HepG2 (cell line): ENCODE measurements around the gene GAD2. TPM values are rescaled to one million over a fixed set of nuclear protein-coding genes. Genes with fewer than 3 reads are reported as not detected.

Source experiments
- ATAC-seq: fragments of 200-7000 bp; cut with Tn5 transposase; 3 replicates; pipeline ENCODE4 v1.9.1; 2020; ENCODE audit warnings: mild to moderate bottlenecking, moderate library complexity
- BruUV-seq: library from RNA; stranded (reverse); fragments of 400-500 nt; replicated peaks from 2 replicates; lab custom pipeline; 2021; lab: Mats Ljungman, UMichigan
- CTCF ChIA-PET: fragments of 300-600 bp; formaldehyde crosslinking; extraction: SDS; loops from one replicate; lab custom pipeline; 2021; ENCODE audit warnings: low total read pairs, inconsistent platforms, low intra/inter-chr PET ratio; lab: Yijun Ruan, JAX
- POLR2A ChIA-PET: fragments of 350-600 bp; sonication (Branson Sonifier 250); formaldehyde crosslinking; loops from one replicate; lab custom pipeline; 2020; ENCODE audit warnings: antibody characterized with exemption, inconsistent platforms; lab: Yijun Ruan, JAX
- DNase-seq: peaks from one replicate; pipeline ENCODE4 v3.0.0-alpha.2; 2015; ENCODE audit warnings: low spot score
- FAIRE-seq: peaks from 3 replicates; lab custom pipeline; 2011; peaks lifted over from hg19 to GRCh38; lab: Jason Lieb, UNC
- H2AFZ ChIP-seq: one replicate; pipeline ENCODE4 v1.6.1; 2011; ENCODE audit warnings: low read length, inconsistent platforms
- H3K27ac ChIP-seq: fragments of 300-600 bp; 3 replicates; pipeline ENCODE4 v1.8.0; 2011; ENCODE audit warnings: mixed run types, mild to moderate bottlenecking, mixed read lengths, low read length, inconsistent platforms; ENCODE audit not compliant: insufficient read depth; ENCODE audit errors: extremely low read length
- H3K27me3 ChIP-seq, 2 experiments: fragments of 200-600 bp in 1 of 2; 2 replicates in 1 of 2; 3 replicates in 1 of 2; pipeline versions ENCODE4 v1.6.0 to v1.8.0; 2011; ENCODE audit warnings: low read length in 2 of 2, mild to moderate bottlenecking in 2 of 2, moderate library complexity in 2 of 2, inconsistent platforms in 1 of 2; ENCODE audit not compliant: insufficient read depth in 2 of 2, control insufficient read depth in 1 of 2
- H3K36me3 ChIP-seq, 2 experiments: fragments of 200-600 bp in 1 of 2; replicated peaks in 1 of 2; 2 replicates in 1 of 2; 3 replicates in 1 of 2; pipeline versions ENCODE4 v1.5.1 to v1.8.0; 2011; ENCODE audit warnings: low read length in 2 of 2, inconsistent platforms in 1 of 2; ENCODE audit not compliant: insufficient read depth in 2 of 2, control insufficient read depth in 1 of 2
- H3K4me1 ChIP-seq: 2 replicates; pipeline ENCODE4 v1.5.1; 2012; ENCODE audit warnings: low read length, inconsistent platforms; ENCODE audit not compliant: insufficient read depth
- H3K4me2 ChIP-seq: 2 replicates; pipeline ENCODE4 v1.6.0; 2011; ENCODE audit warnings: low read depth, low read length, inconsistent platforms
- H3K4me3 ChIP-seq, 3 experiments: fragments of 200-600 bp in 1 of 3; sonication (generic), shearing (Covaris generic) in 1 of 3; replicated peaks in 1 of 3; 2 replicates each; pipeline ENCODE4 v1.5.1; 2011 to 2016; ENCODE audit warnings: low read length in 3 of 3, inconsistent platforms in 2 of 3, low read depth in 2 of 3, mild to moderate bottlenecking in 2 of 3, control low read depth in 1 of 3, mixed read lengths in 1 of 3; ENCODE audit not compliant: insufficient read depth in 1 of 3
- H3K79me2 ChIP-seq: one replicate; pipeline ENCODE4 v1.6.1; 2011; ENCODE audit warnings: low read length, inconsistent platforms; ENCODE audit not compliant: insufficient read depth
- H3K9ac ChIP-seq: 2 replicates; pipeline ENCODE4 v1.6.0; 2011; ENCODE audit warnings: mild to moderate bottlenecking, low read depth, low read length, inconsistent platforms; ENCODE audit not compliant: insufficient read depth
- H3K9me3 ChIP-seq: 2 replicates; pipeline ENCODE4 v1.5.1; 2012; ENCODE audit warnings: mild to moderate bottlenecking, low read length
- H4K20me1 ChIP-seq: 2 replicates; pipeline ENCODE4 v1.6.0; 2011; ENCODE audit warnings: inconsistent platforms, mild to moderate bottlenecking, low read length, moderate library complexity; ENCODE audit not compliant: insufficient read depth
- ATF3 ChIP-seq: sonication (generic); formaldehyde crosslinking; IDR thresholded peaks from 2 replicates; pipeline ENCODE4 v1.4.0; 2020; ENCODE audit warnings: missing genetic modification reagents
- ERF ChIP-seq: IDR thresholded peaks from 2 replicates; pipeline ENCODE4 v1.6.1; 2018; ENCODE audit warnings: missing biosample characterization, missing genetic modification reagents
- HMG20B ChIP-seq: conservative IDR thresholded peaks from 2 replicates; pipeline ENCODE4 v1.6.1; 2016; ENCODE audit warnings: missing genetic modification reagents, missing compliant biosample characterization
- IRF2 ChIP-seq: IDR thresholded peaks from 2 replicates; pipeline ENCODE4 v1.6.1; 2018; ENCODE audit warnings: missing genetic modification reagents, missing compliant biosample characterization
- JUNB ChIP-seq: sonication (generic); formaldehyde crosslinking; IDR thresholded peaks from 2 replicates; pipeline ENCODE4 v1.8.0; 2022; ENCODE audit warnings: missing genetic modification reagents, mild to moderate bottlenecking, borderline replicate concordance
- MYPOP ChIP-seq: sonication (generic); formaldehyde crosslinking; IDR thresholded peaks from 2 replicates; pipeline ENCODE4 v1.8.1; 2023; ENCODE audit warnings: mild to moderate bottlenecking, moderate library complexity, missing genetic modification reagents
- NKX3-1 ChIP-seq: sonication (generic); formaldehyde crosslinking; IDR thresholded peaks from 2 replicates; pipeline ENCODE4 v1.5.0; 2020; ENCODE audit warnings: missing genetic modification reagents
- NR0B2 ChIP-seq: sonication (generic); formaldehyde crosslinking; IDR thresholded peaks from 2 replicates; pipeline ENCODE4 v1.4.0; 2020; ENCODE audit warnings: mild to moderate bottlenecking, missing genetic modification reagents
- SYNCRIP ChIP-seq: fragments of 200-400 bp; formaldehyde crosslinking; IDR thresholded peaks from 2 replicates; pipeline ENCODE4 v1.6.1; 2018; ENCODE audit warnings: mild to moderate bottlenecking, low read depth, low read length; ENCODE audit not compliant: insufficient read depth
- ZBTB2 ChIP-seq: sonication (generic); formaldehyde crosslinking; IDR thresholded peaks from 2 replicates; pipeline ENCODE4 v1.8.0; 2022; ENCODE audit warnings: low read depth, missing genetic modification reagents
- ZBTB4 ChIP-seq: sonication (generic); formaldehyde crosslinking; IDR thresholded peaks from 2 replicates; pipeline ENCODE4 v1.4.0; 2020; ENCODE audit warnings: missing genetic modification reagents, mild to moderate bottlenecking, borderline replicate concordance
- ZFY ChIP-seq: sonication (generic); formaldehyde crosslinking; IDR thresholded peaks from 2 replicates; pipeline ENCODE4 v1.4.0; 2020; ENCODE audit warnings: missing genetic modification reagents
- ZNF251 ChIP-seq: sonication (generic); formaldehyde crosslinking; IDR thresholded peaks from 2 replicates; pipeline ENCODE4 v1.9.0; 2021; ENCODE audit warnings: mild to moderate bottlenecking, missing genetic modification reagents
- ZNF383 ChIP-seq: sonication (generic); formaldehyde crosslinking; IDR thresholded peaks from 2 replicates; pipeline ENCODE4 v1.4.0; 2020; ENCODE audit warnings: missing genetic modification reagents, mild to moderate bottlenecking, borderline replicate concordance
- ZNF432 ChIP-seq: sonication (generic); formaldehyde crosslinking; IDR thresholded peaks from 2 replicates; pipeline ENCODE4 v1.5.0; 2020; ENCODE audit warnings: missing genetic modification reagents, mild to moderate bottlenecking, borderline replicate concordance
- ZNF44 ChIP-seq: sonication (generic); formaldehyde crosslinking; IDR thresholded peaks from 2 replicates; pipeline ENCODE4 v1.5.1; 2020; ENCODE audit warnings: mild to moderate bottlenecking, missing genetic modification reagents
- ZNF709 ChIP-seq: sonication (generic); formaldehyde crosslinking; IDR thresholded peaks from 2 replicates; pipeline ENCODE4 v1.5.0; 2020; ENCODE audit warnings: mild to moderate bottlenecking, missing genetic modification reagents
- ZNF724P ChIP-seq: sonication (generic); formaldehyde crosslinking; IDR thresholded peaks from 2 replicates; pipeline ENCODE4 v1.8.0; 2022; ENCODE audit warnings: missing genetic modification reagents, borderline replicate concordance
- ZNF790 ChIP-seq: sonication (generic); formaldehyde crosslinking; IDR thresholded peaks from 2 replicates; pipeline ENCODE4 v1.8.0; 2022; ENCODE audit warnings: missing genetic modification reagents, mild to moderate bottlenecking, borderline replicate concordance
- WGBS: methylation state at CpG from one replicate; pipeline ENCODE4 v1.1.6; 2017; ENCODE audit warnings: low lambda C conversion rate; 5-methylcytosine and 5-hydroxymethylcytosine counted together
- in situ Hi-C: cut with HindIII; loops from 2 replicates; pipeline ENCODE4 v1.10.0; 2017; ENCODE audit warnings: low pct_unique_long_range_greater_than_20kb; ENCODE audit not compliant: extremely low pct_ligation_motif_present
- intact Hi-C: fragments of 100-400 bp; cut with micrococcal nuclease; formaldehyde crosslinking; loops from one replicate; pipeline ENCODE4 v1.10.0; 2022; ENCODE audit not compliant: unreplicated experiment
- polyA plus RNA-seq, 8 experiments: library from polyadenylated mRNA; depleted of rRNA in 3 of 8; stranded (reverse) in 7 of 8; unstranded in 1 of 8; fragments of >200 nt; fragmentation: Illumina TruSeq in 4 of 8; extraction: Trizol in 4 of 8; gene quantifications; 2 replicates each; pipeline versions ENCODE4 v1.2.1 to v1.2.3, GENCODE V29; 2011 to 2016; ENCODE audit warnings: low read depth in 4 of 8, missing spikeins in 1 of 8, mixed read lengths in 1 of 8; ENCODE audit not compliant: insufficient read depth in 1 of 8
- total RNA-seq, 5 experiments: library from RNA; depleted of rRNA; stranded (reverse); fragments of >200 nt; fragmentation: Illumina TruSeq; extraction: Trizol; gene quantifications; 2 replicates each; pipeline ENCODE4 v1.2.3, GENCODE V29; 2016; ENCODE audit warnings: low read depth in 1 of 5

Gene GAD2
- total and polyA plus RNA-seq, 2 of the 13 experiments (the other 11 are each of a cell fraction or from before 2014, with no cell fraction given) = not detected

- DNase-seq (no peak), ATAC-seq (no peak), FAIRE-seq (no peak)
- H3K79me2 ChIP-seq = no peaks in the 10 kb centered on the region
- H3K4me3 ChIP-seq = no peak overlapping the region
- in situ Hi-C loops = no loop called here
- no peaks in the 10 kb centered on the region for H3K9me3 ChIP-seq
- no peak overlapping the region for H3K27ac ChIP-seq
- H3K4me1 ChIP-seq = no peaks in the 10 kb centered on the region
- BruUV-seq = no TSS peak
- ChIA-PET POLR2A (no interaction called here), CTCF (no interaction called here)
- no peak overlapping the region for H2AFZ ChIP-seq
- 25% methylated on average over 8 of the region's 11 CpGs for WGBS
- H3K36me3 ChIP-seq = no peaks in the 10 kb centered on the region
- no peaks in the 10 kb centered on the region for H4K20me1 ChIP-seq
- H3K4me2 ChIP-seq = no peak overlapping the region
- intact Hi-C loops = no loop called here
- H3K9ac ChIP-seq = no peak overlapping the region
- H3K27me3 ChIP-seq = peaks cover 5 to 54% of the 10 kb centered on the region in 2 experiments; a peak in 4 of 5 replicates
- TF ChIP-seq ZNF724P (no peak), NKX3-1 (CRISPR knock-in tag) (no peak), ZNF383 (CRISPR knock-in tag) (no peak), ZNF44 (no peak), ZNF790 (CRISPR knock-in tag) (no peak), ATF3 (CRISPR knock-in tag) (no peak), SYNCRIP (no peak), HMG20B (no peak), ZBTB4 (CRISPR knock-in tag) (no peak), MYPOP (CRISPR knock-in tag) (no peak), ZNF709 (CRISPR knock-in tag) (no peak), NR0B2 (CRISPR knock-in tag) (no peak), ZNF251 (CRISPR knock-in tag) (no peak), ERF (no peak), ZBTB2 (CRISPR knock-in tag) (no peak), ZNF432 (no peak), IRF2 (CRISPR knock-in tag) (no peak), JUNB (CRISPR knock-in tag) (no peak), ZFY (CRISPR knock-in tag) (no peak)
Observed at GRCh38 chr10:26213157-26213800, 3.3 kb upstream of the GAD2 start.
